ENCODE data around the gene KRTAP10-5. TPM values are rescaled to one million over a fixed set of nuclear protein-coding genes. Genes with fewer than 3 reads are reported as not detected.

Gene KRTAP10-5
- total RNA-seq, 1 experiment from 2014 or later: not detected

DNA sequence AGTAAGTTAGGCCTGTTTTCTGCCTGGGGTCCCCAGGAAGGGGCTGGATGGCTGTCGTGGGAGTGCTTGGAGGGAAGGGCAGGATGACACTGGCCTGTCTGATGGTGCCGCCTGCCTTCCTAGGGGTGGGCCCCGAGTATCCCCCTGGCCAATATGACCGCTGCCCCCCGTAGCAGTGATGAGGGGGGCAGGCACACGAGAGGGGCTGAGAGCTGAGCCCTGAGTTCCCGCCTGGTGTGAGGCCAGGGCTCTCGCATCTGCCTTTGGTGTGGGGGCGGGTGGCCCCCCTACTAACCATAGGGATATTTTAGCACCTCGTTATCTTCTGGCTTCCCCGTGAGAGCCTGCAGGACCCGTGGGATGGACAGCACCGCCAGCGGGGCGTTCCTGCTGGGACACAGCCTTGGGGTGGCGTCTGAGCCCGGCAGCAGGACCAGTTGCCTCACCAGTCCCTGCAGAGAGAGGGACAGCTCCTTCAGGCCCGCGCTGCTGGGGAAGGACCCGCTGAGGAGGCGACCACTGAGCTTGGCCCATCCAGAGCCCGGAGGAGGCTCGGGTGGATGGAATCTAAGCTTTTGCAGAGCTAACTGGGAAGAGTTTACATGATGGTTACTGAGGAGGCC lies 50.8 kb downstream of the KRTAP10-5 start:
- Histone ChIP-seq H3K4me3 (replicated peaks in 1 of 2; ENCODE audit: low read depth in 1 of 2, low read length in 2 of 2) (no peak overlapping the region), H3K4me2 (ENCODE audit: low read length) (no peak overlapping the region), H4K20me1 (ENCODE audit: insufficient read depth) (no peaks in the 10 kb centered on the region), H3K27me3 (ENCODE audit: insufficient read depth, low read length) (no peaks in the 10 kb centered on the region), H3K9ac (ENCODE audit: low read length) (no peak overlapping the region), H2AFZ (ENCODE audit: low read depth, low read length, poor library complexity, severe bottlenecking) (no peak overlapping the region), H3K79me2 (ENCODE audit: insufficient read depth, low read length) (no peaks in the 10 kb centered on the region), H3K9me3 (ENCODE audit: control insufficient read depth in 1 of 2, insufficient read depth in 1 of 2, low read depth in 1 of 2, low read length in 2 of 2) (peaks cover under 1% of the 10 kb centered on the region in 2 experiments; a peak in 1 of 4 replicates), H3K4me1 (ENCODE audit: control insufficient read depth in 1 of 2, insufficient read depth in 2 of 2, low read length in 2 of 2) (no peaks in the 10 kb centered on the region), H3K36me3 (ENCODE audit: control insufficient read depth in 1 of 2, insufficient read depth in 2 of 2, low read length in 2 of 2) (no peaks in the 10 kb centered on the region), H3K27ac (ENCODE audit: low read depth, low read length) (no peak overlapping the region), H3K9me2 (ENCODE audit: insufficient read depth) (no peaks in the 10 kb centered on the region)
- ATAC-seq: no peak
- ChIA-PET POLR2A (no interaction called here), CTCF (no interaction called here), RAD21 (ENCODE audit: low non-redundant PET in 1 of 2, low total read pairs in 2 of 2, uncharacterized antibody in 2 of 2, unreplicated experiment in 2 of 2) (no interaction called here)
- TF ChIP-seq POLR2A (IDR thresholded peaks at IDR 0.05; ENCODE audit: borderline replicate concordance, extremely low read depth, insufficient read depth, insufficient read length): no peak
- TF ChIP-seq, protein P1, sequence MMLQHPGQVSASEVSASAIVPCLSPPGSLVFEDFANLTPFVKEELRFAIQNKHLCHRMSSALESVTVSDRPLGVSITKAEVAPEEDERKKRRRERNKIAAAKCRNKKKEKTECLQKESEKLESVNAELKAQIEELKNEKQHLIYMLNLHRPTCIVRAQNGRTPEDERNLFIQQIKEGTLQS (IDR thresholded peaks at IDR 0.05): no peak
- TF ChIP-seq EZH2 (IDR thresholded peaks at IDR 0.05): no peak
- TF ChIP-seq SRF (IDR thresholded peaks at IDR 0.05; ENCODE audit: low read depth): no peak
- intact Hi-C loops (cut with micrococcal nuclease): no loop called here
- BruUV-seq (replicated peaks): no TSS peak
- DNase-seq (ENCODE audit: low read depth, low spot score): no peak

Other genes with a start within 250 kb of the KRTAP10-5 start
- gene CFAP410, start 241.2 kb downstream of the KRTAP10-5 start, total RNA-seq (2021; ENCODE audit: unreplicated experiment): 15.3 TPM
- gene TRPM2, start 227.0 kb downstream of the KRTAP10-5 start, total RNA-seq (2021; ENCODE audit: unreplicated experiment): 28.1 TPM
- gene LRRC3, start 125.1 kb downstream of the KRTAP10-5 start, total RNA-seq (2021; ENCODE audit: unreplicated experiment): 7.5 TPM
- not detected for gene KRTAP10-1, start 40.4 kb downstream of the KRTAP10-5 start, total RNA-seq (2021; ENCODE audit: unreplicated experiment)
- gene KRTAP10-2, start 29.1 kb downstream of the KRTAP10-5 start, total RNA-seq (2021; ENCODE audit: unreplicated experiment): not detected
- gene KRTAP10-3, start 21.8 kb downstream of the KRTAP10-5 start, total RNA-seq (2021; ENCODE audit: unreplicated experiment): not detected
- gene KRTAP10-4, start 6.9 kb downstream of the KRTAP10-5 start, total RNA-seq (2021; ENCODE audit: unreplicated experiment): not detected
- not detected for gene KRTAP10-6, start 11.9 kb upstream of the KRTAP10-5 start, total RNA-seq (2021; ENCODE audit: unreplicated experiment)
- not detected for gene KRTAP10-7, start 20.0 kb upstream of the KRTAP10-5 start, total RNA-seq (2021; ENCODE audit: unreplicated experiment)
- gene KRTAP10-8, start 31.5 kb upstream of the KRTAP10-5 start, total RNA-seq (2021; ENCODE audit: unreplicated experiment): not detected
- not detected for gene KRTAP10-9, start 46.5 kb upstream of the KRTAP10-5 start, total RNA-seq (2021; ENCODE audit: unreplicated experiment)
- gene KRTAP10-10, start 56.8 kb upstream of the KRTAP10-5 start, total RNA-seq (2021; ENCODE audit: unreplicated experiment): not detected
- not detected for gene KRTAP10-11, start 65.8 kb upstream of the KRTAP10-5 start, total RNA-seq (2021; ENCODE audit: unreplicated experiment)
- gene KRTAP12-4, start 74.1 kb upstream of the KRTAP10-5 start, total RNA-seq (2021; ENCODE audit: unreplicated experiment): not detected
- gene KRTAP12-3, start 77.3 kb upstream of the KRTAP10-5 start, total RNA-seq (2021; ENCODE audit: unreplicated experiment): not detected
- not detected for gene KRTAP12-2, start 86.3 kb upstream of the KRTAP10-5 start, total RNA-seq (2021; ENCODE audit: unreplicated experiment)
- not detected for gene KRTAP12-1, start 101.6 kb upstream of the KRTAP10-5 start, total RNA-seq (2021; ENCODE audit: unreplicated experiment)
- gene KRTAP10-12, start 116.6 kb upstream of the KRTAP10-5 start, total RNA-seq (2021; ENCODE audit: unreplicated experiment): not detected
- not detected for gene TSPEAR, start 131.0 kb upstream of the KRTAP10-5 start, total RNA-seq (2021; ENCODE audit: unreplicated experiment)
- gene UBE2G2, start 221.2 kb upstream of the KRTAP10-5 start, total RNA-seq (2021; ENCODE audit: unreplicated experiment): 86.5 TPM
- 31.5 TPM for gene SUMO3, start 237.5 kb upstream of the KRTAP10-5 start, total RNA-seq (2021; ENCODE audit: unreplicated experiment)